MM.1S (cell line): ENCODE data around the gene CRYZ.
"Not testable (repeated sequence)": the region's sequence is repeated elsewhere in the genome, so short reads cannot be mapped to it uniquely, and the experiment has no call there.

Source experiments
- DNase-seq: peaks from one replicate; pipeline ENCODE4 v3.0.0-alpha.2; 2015
- H2AFZ ChIP-seq: fragments of 300-600 bp; sonication (generic); 2 replicates; pipeline ENCODE4 v1.6.0; 2016; ENCODE audit warnings: antibody characterized with exemption, low read length
- H3F3A ChIP-seq: fragments of 300-600 bp; sonication (generic); 2 replicates; pipeline ENCODE4 v1.6.1; 2016; ENCODE audit warnings: mild to moderate bottlenecking, antibody characterized with exemption, low read length, moderate library complexity, mixed read lengths; ENCODE audit not compliant: insufficient read depth
- H3K27ac ChIP-seq: fragments of 300-600 bp; sonication (generic); 2 replicates; pipeline ENCODE4 v1.5.1; 2016; ENCODE audit warnings: mild to moderate bottlenecking, low read length
- H3K27me3 ChIP-seq: fragments of 300-600 bp; sonication (generic); replicated peaks from 2 replicates; pipeline ENCODE4 v1.6.0; 2016; ENCODE audit warnings: low read length; ENCODE audit not compliant: insufficient read depth
- H3K36me3 ChIP-seq: fragments of 300-600 bp; sonication (generic); replicated peaks from 2 replicates; pipeline ENCODE4 v1.6.1; 2016; ENCODE audit warnings: mild to moderate bottlenecking, low read length, mixed read lengths; ENCODE audit not compliant: insufficient read depth
- H3K4me1 ChIP-seq: fragments of 300-600 bp; sonication (generic); 2 replicates; pipeline ENCODE4 v1.6.1; 2016; ENCODE audit warnings: low read length, mixed read lengths
- H3K4me2 ChIP-seq: fragments of 300-600 bp; sonication (generic); 2 replicates; pipeline ENCODE4 v1.6.0; 2016; ENCODE audit warnings: low read depth, low read length
- H3K4me3 ChIP-seq: fragments of 300-600 bp; sonication (generic); 2 replicates; pipeline ENCODE4 v1.5.1; 2016; ENCODE audit warnings: low read length, mixed read lengths
- H3K79me2 ChIP-seq: fragments of 300-600 bp; sonication (generic); 2 replicates; pipeline ENCODE4 v1.6.1; 2016; ENCODE audit warnings: mixed run types, low read length, mixed read lengths
- H3K9ac ChIP-seq: fragments of 300-600 bp; sonication (generic); 2 replicates; pipeline ENCODE4 v1.6.1; 2016; ENCODE audit warnings: low read length, mixed read lengths
- H3K9me2 ChIP-seq: fragments of 300-600 bp; sonication (generic); replicated peaks from 2 replicates; pipeline ENCODE4 v1.6.1; 2016; ENCODE audit warnings: mild to moderate bottlenecking, low read length, mixed read lengths; ENCODE audit not compliant: insufficient read depth
- H3K9me3 ChIP-seq: fragments of 300-600 bp; sonication (generic); replicated peaks from 2 replicates; pipeline ENCODE4 v1.6.1; 2016; ENCODE audit warnings: mild to moderate bottlenecking, low read length, mixed read lengths; ENCODE audit not compliant: insufficient read depth
- H4K20me1 ChIP-seq: fragments of 300-600 bp; sonication (generic); 2 replicates; pipeline ENCODE4 v1.6.1; 2016; ENCODE audit warnings: mild to moderate bottlenecking, low read length, moderate library complexity, mixed read lengths; ENCODE audit not compliant: insufficient read depth
- EZH2 ChIP-seq: fragments of 300-600 bp; sonication (generic); optimal IDR thresholded peaks from 2 replicates; pipeline ENCODE3; 2017; ENCODE audit warnings: low read depth, mild to moderate bottlenecking, antibody characterized with exemption, low read length, mixed read lengths
- EZH2phosphoT487 ChIP-seq: fragments of 300-600 bp; sonication (generic); IDR thresholded peaks from 2 replicates; pipeline ENCODE4 v1.6.1; 2018; ENCODE audit warnings: antibody characterized with exemption, low read length
- TF ChIP-seq, protein P1 (sequence below): fragments of 300-600 bp; sonication (generic); IDR thresholded peaks from 2 replicates; pipeline ENCODE4 v1.5.1; 2016; ENCODE audit warnings: antibody characterized with exemption, low read length, mixed read lengths

CRYZ gene

DNA sequence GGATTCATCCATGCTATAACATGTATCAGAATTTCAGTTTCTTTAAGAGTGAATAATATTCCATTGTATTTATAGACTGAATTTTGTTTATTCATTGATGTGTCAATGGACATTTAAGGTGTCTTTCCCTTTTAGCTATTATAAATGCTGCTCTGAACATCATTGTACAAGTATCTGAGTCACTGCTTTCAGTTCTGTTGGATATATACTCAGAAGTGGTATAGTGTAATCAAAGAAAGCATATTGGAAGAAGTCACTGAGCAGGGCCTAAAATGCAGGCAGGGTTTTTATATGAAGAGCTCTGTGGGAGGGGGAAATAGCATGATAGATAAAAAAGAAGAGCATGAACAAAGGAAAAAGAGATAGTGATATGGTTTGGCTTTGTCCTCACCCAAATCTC is 22.6 kb upstream of the CRYZ start:
- peaks cover 7% of the 10 kb centered on the region; the same call in 1 of the 2 replicates for H3K36me3 ChIP-seq

DNA sequence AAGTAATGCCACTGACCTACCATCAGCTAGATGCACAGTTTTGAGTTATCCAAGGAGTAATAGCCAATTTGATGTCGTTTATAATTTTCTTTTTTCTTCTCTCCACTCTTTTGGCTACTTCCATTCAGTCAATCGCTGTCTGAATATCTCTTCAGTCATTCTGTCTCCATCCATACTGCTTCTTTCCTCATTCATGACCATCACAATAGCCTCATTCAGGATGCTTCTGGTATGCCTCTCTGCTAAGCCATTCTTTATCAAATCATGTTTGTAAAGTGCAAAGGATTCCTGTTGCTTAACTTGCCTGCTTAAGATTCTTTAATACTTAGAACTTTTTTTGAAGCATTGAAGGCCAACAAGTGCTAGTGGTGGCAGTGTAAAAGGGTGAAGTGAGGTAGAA is 20.3 kb upstream of the CRYZ start:
- DNase-seq, result no peak
- TF ChIP-seq, protein P1, sequence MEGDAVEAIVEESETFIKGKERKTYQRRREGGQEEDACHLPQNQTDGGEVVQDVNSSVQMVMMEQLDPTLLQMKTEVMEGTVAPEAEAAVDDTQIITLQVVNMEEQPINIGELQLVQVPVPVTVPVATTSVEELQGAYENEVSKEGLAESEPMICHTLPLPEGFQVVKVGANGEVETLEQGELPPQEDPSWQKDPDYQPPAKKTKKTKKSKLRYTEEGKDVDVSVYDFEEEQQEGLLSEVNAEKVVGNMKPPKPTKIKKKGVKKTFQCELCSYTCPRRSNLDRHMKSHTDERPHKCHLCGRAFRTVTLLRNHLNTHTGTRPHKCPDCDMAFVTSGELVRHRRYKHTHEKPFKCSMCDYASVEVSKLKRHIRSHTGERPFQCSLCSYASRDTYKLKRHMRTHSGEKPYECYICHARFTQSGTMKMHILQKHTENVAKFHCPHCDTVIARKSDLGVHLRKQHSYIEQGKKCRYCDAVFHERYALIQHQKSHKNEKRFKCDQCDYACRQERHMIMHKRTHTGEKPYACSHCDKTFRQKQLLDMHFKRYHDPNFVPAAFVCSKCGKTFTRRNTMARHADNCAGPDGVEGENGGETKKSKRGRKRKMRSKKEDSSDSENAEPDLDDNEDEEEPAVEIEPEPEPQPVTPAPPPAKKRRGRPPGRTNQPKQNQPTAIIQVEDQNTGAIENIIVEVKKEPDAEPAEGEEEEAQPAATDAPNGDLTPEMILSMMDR, result no peak
- TF ChIP-seq EZH2phosphoT487 (no peak), EZH2 (no peak)
- no peak overlapping the region for H3K4me2 ChIP-seq
- no peak overlapping the region for H3K9ac ChIP-seq
- no peaks in the 10 kb centered on the region for H3K79me2 ChIP-seq
- no peak overlapping the region for H3K27ac ChIP-seq
- H3K27me3 ChIP-seq, result no peaks in the 10 kb centered on the region
- H3K9me2 ChIP-seq, result no peaks in the 10 kb centered on the region
- H2AFZ ChIP-seq, result no peak overlapping the region
- H3K4me1 ChIP-seq, result no peaks in the 10 kb centered on the region
- peaks cover 7% of the 10 kb centered on the region; the same call in 1 of the 2 replicates for H3K36me3 ChIP-seq
- H3K9me3 ChIP-seq, result no peaks in the 10 kb centered on the region
- H4K20me1 ChIP-seq, result no peaks in the 10 kb centered on the region
- no peak overlapping the region for H3K4me3 ChIP-seq
- no peaks in the 10 kb centered on the region for H3F3A ChIP-seq

More for the DNA sequence above, 22.6 kb upstream of the CRYZ start:
- no peak for DNase-seq
- Histone ChIP-seq H3K27me3 (no peaks in the 10 kb centered on the region), H3K27ac (no peak overlapping the region), H2AFZ (no peak overlapping the region), H3K9me3 (no peaks in the 10 kb centered on the region), H3K9me2 (no peaks in the 10 kb centered on the region), H3K4me3 (no peak overlapping the region), H3F3A (no peaks in the 10 kb centered on the region), H3K79me2 (no peaks in the 10 kb centered on the region), H3K9ac (no peak overlapping the region), H4K20me1 (no peaks in the 10 kb centered on the region), H3K4me2 (no peak overlapping the region), H3K4me1 (no peaks in the 10 kb centered on the region)
- no peak for TF ChIP-seq EZH2phosphoT487
- TF ChIP-seq, protein P1, result no peak
- no peak for TF ChIP-seq EZH2

- no peak for DNase-seq
- Histone ChIP-seq H3K36me3 (peaks cover 6% of the 10 kb centered on the region; the same call in 1 of the 2 replicates), H3K9me3 (no peaks in the 10 kb centered on the region), H3F3A (no peaks in the 10 kb centered on the region), H3K27me3 (no peaks in the 10 kb centered on the region), H3K4me1 (no peaks in the 10 kb centered on the region), H4K20me1 (no peaks in the 10 kb centered on the region), H3K9me2 (no peaks in the 10 kb centered on the region), H3K4me2 (no peak overlapping the region), H3K79me2 (no peaks in the 10 kb centered on the region), H3K9ac (no peak overlapping the region), H3K4me3 (no peak overlapping the region), H2AFZ (no peak overlapping the region), H3K27ac (no peak overlapping the region)
- TF ChIP-seq EZH2phosphoT487 (no peak), EZH2 (no peak)
- TF ChIP-seq, protein P1, result no peak
Measured at GRCh38 chr1:74748960-74749359, 16.1 kb upstream of the CRYZ start.

- H3K9ac ChIP-seq, H3K79me2 ChIP-seq, DNase-seq, H3K4me3 ChIP-seq, H3K9me2 ChIP-seq, H2AFZ ChIP-seq, H3K27me3 ChIP-seq, H3K4me2 ChIP-seq, H3K4me1 ChIP-seq, H4K20me1 ChIP-seq, H3K9me3 ChIP-seq, H3K36me3 ChIP-seq, H3K27ac ChIP-seq, H3F3A ChIP-seq: not testable (repeated sequence)
Measured at GRCh38 chr1:74745247-74745646, 12.4 kb upstream of the CRYZ start.

DNA sequence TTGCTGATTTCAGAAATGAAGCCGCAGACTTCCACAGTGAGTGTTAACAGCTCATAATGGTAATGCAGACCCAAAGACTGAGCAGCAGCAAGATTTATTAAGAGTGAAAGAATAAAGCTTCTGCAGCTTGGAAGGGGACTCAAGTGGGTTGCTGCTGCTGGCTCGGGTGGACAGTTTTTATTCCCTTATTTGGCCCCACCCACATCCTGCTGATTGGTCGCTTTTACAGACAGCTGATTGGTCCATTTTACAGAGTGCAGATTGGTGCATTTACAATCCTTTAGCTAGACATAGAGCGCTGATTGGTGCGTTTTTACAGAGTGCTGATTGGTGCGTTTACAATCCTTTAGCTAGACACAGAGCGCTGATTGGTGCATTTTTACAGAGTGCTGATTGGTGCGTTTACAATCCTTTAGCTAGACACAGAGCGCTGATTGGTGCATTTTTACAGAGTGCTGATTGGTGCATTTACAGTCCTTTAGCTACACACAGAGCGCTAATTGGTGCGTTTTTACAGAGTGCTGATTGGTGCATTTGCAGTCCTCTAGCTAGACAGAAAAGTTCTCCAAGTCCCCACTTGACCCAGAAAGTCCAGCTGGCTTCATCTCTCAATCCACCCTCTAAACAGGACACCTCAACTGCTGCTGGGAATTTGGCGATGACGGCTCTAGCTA is 7.6 kb upstream of the CRYZ start:
- H3K27me3 ChIP-seq, H3K79me2 ChIP-seq, H2AFZ ChIP-seq, H3K27ac ChIP-seq, H3K4me1 ChIP-seq, H3K4me3 ChIP-seq, DNase-seq, H3K9ac ChIP-seq, H3K4me2 ChIP-seq, H3K9me3 ChIP-seq, H3K36me3 ChIP-seq, H4K20me1 ChIP-seq, H3F3A ChIP-seq, H3K9me2 ChIP-seq: not testable (repeated sequence)
